ENCODE results near the gene PGLYRP1. TPM values are rescaled to one million over a fixed set of nuclear protein-coding genes. Genes with fewer than 3 reads are reported as not detected.

The PGLYRP1 gene
- total RNA-seq, 4 donors from 2014 or later = 0.65 TPM; not detected in 3

DNA sequence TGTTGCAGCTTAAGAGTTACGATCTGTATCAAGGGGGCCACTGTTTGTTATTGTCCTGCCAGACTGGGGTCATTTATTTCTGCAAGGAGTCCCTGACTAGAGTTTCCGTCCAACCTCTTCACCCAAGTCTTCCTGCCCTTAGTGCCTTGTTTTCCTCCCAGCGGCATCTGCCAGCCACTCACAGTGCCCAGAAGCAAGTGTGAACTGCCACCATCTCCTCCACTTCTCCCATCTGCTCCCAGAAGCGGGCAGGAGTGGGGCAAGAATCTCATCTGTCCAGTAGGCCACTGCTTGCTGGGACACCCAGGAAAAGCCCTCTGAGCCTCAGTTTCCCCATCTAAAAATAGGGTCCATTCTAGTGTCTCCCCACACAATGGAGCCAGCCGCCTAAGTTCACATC lies 53.2 kb downstream of the PGLYRP1 start:
- H3K27ac ChIP-seq (replicated peaks in 1 of 4) = no peak overlapping the region
- peaks cover 4 to 93% (median 31%) of the 10 kb centered on the region in 4 donors for H3K27me3 ChIP-seq
- intact Hi-C loops (cut with DNase I) = no loop called here
- no peak overlapping the region for H3K4me3 ChIP-seq
- TF ChIP-seq EP300 (IDR thresholded peaks at IDR 0.05) = no peak
- TF ChIP-seq POLR2AphosphoS5 (IDR thresholded peaks at IDR 0.05) = no peak
- TF ChIP-seq CTCF (IDR thresholded peaks at IDR 0.05) = no peak
- 66% methylated on average over 5 of the region's 5 CpGs for WGBS
- peaks cover 14 to 19% (median 17%) of the 10 kb centered on the region in 4 donors for H3K4me1 ChIP-seq
- DNase-seq (ENCODE audit: extremely low spot score) = no peak
- H3K36me3 ChIP-seq = peaks cover 0 to 14% (median 0%) of the 10 kb centered on the region in 4 donors
- H3K9me3 ChIP-seq = no peaks in the 10 kb centered on the region

Small RNA genes lying within 50 kb of the gene (small RNA-seq; reads per million reads assigned to genes)
- 57.3 to 72.8 (median 71.0) reads per million in 3 donors for gene MIR769

Other genes with a start within 250 kb of the PGLYRP1 start
- gene DMPK, start 240.6 kb downstream of the PGLYRP1 start, total RNA-seq = 100 to 1,000 TPM; 247 to 487 (median 347) TPM
- gene DMWD, start 230.2 kb downstream of the PGLYRP1 start, total RNA-seq = 10 to 100 TPM; 56.0 to 88.7 (median 63.3) TPM
- gene RSPH6A, start 207.7 kb downstream of the PGLYRP1 start, total RNA-seq = under 1 TPM in 1 of 4 donors, not detected in 3; 0.11 TPM
- 10 to 100 TPM; 22.0 to 44.2 (median 36.6) TPM for gene SYMPK, start 159.9 kb downstream of the PGLYRP1 start, total RNA-seq
- gene FOXA3, start 158.7 kb downstream of the PGLYRP1 start, total RNA-seq = not detected
- gene IRF2BP1, start 136.9 kb downstream of the PGLYRP1 start, total RNA-seq = 10 to 100 TPM; 22.4 to 58.7 (median 44.2) TPM
- gene MYPOP, start 120.4 kb downstream of the PGLYRP1 start, total RNA-seq = 1 to 10 TPM; 3.8 to 7.9 (median 6.0) TPM
- gene NANOS2, start 108.3 kb downstream of the PGLYRP1 start, total RNA-seq = not detected
- 1 to 10 TPM; 1.2 to 4.6 (median 2.7) TPM for gene NOVA2, start 49.2 kb downstream of the PGLYRP1 start, total RNA-seq
- 1 to 10 TPM; 5.3 to 9.6 (median 8.6) TPM for gene CCDC61, start 27.6 kb downstream of the PGLYRP1 start, total RNA-seq
- not detected for gene IGFL4, start 17.9 kb upstream of the PGLYRP1 start, total RNA-seq
- not detected for gene IGFL3, start 101.6 kb upstream of the PGLYRP1 start, total RNA-seq
- not detected for gene IGFL2, start 125.2 kb upstream of the PGLYRP1 start, total RNA-seq
- not detected for gene IGFL1, start 206.7 kb upstream of the PGLYRP1 start, total RNA-seq

Measured in esophagus muscularis mucosa (tissue), 4 donors.